CMK (cell line): ENCODE measurements around the gene BRICD5.

Source experiments
- DNase-seq: peaks from one replicate; pipeline ENCODE4 v3.0.0-alpha.2; 2010; ENCODE audit warnings: low read depth

BRICD5 gene

GRCh38 chr16:2237493-2238149, 27.0 kb upstream of the BRICD5 start:
- no peak for DNase-seq

GRCh38 chr16:2237102-2237482, 26.4 kb upstream of the BRICD5 start:
- DNase-seq = no peak

DNA sequence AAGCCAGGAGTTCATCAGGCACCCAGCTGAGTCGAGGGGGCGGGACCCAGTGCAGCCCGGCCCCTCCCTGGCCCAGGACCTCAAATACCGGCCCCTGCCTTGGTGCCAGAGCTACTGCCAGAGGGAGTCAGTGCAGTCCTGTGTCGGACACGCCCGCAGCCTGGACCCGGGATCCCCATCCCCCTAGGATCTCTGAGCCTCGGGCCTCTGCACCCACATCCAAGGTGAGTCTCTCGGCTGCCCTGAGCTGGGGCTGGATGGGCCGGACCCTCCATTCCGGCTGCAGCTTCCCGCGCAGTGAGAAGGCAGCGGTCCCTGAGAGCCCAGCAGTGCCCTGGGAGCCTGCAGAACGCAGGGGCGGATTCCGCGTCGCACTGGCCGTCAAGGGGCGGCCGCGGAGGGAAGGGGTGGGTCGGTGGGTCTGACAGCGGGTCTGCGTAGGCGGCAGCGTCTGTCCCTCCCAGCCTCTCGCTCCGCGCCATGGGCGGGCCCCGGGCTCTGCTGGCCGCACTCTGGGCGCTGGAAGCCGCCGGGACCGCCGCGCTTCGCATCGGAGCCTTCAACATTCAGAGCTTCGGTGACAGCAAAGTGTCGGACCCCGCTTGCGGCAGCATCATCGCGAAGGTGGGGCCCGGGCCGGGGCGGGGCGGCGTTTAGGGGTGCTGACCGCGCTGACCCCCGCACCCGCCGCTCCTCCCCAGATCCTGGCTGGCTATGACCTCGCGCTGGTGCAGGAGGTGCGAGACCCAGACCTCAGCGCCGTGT, 25.9 kb upstream of the BRICD5 start, which contains the start of gene DNASE1L2:
DNASE1L2 (plus strand) TSS at position 108 of the 765 bp plus-strand sequence; CDS start at position 481, 373 bp downstream.
- DNase-seq = no peak

GRCh38 chr16:2235695-2236336, 25.2 kb upstream of the BRICD5 start:
- DNase-seq = no peak

- DNase-seq = no peak
These were observed 24.6 kb upstream of the BRICD5 start for GRCh38 chr16:2235234-2235651.

DNA sequence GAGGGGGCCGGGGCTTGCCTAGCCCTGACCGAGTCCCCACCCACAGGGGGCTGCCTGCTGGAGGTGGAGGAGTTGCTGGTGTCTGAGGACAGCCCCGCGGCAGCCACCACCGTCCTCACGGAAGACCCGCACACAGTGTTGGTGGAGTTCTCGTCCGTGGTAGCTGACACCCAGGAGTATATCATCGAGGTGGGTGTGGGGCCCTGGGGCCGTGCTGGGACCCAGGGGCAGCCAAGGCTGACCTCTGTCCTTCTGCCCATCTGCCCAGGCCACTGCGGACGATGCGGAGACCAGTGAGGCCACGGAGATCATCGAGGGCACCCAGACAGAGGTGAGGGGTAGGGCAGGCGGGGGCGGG, 24.1 kb upstream of the BRICD5 start:
- no peak for DNase-seq

DNA sequence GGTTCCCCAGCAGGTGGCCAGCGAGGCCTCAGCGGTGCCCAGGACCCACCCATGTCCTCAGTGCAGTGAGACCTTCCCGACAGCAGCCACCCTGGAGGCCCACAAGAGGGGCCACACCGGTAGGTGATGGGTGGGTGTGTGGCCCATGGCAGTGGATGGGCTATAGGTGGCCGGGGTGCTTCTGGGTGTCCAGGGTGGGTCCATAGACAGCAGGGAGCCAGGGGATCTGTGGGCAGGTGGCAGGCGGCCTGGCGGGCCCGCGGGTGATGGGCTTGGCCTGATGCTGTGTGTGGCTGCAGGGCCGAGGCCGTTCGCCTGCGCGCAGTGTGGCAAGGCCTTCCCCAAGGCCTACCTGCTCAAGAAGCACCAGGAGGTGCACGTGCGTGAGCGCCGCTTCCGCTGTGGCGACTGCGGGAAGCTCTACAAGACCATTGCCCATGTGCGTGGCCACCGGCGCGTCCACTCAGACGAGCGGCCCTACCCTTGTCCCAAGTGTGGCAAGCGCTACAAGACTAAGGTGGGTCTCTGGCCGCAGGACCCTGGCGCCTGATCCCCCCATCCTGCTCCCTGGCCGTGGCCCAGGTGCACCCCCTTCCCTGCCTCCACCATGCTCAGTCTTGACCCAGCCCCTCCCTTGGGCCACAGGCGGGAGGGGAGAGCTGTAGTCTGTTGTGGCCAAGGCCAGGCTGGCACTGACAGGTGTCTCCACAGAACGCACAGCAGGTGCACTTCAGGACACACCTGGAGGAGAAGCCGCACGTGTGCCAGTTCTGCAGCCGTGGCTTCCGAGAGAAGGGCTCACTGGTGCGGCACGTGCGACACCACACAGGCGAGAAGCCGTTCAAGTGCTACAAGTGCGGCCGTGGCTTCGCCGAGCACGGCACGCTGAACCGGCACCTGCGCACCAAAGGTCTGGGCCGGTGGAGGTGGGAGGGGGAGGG, 23.5 kb upstream of the BRICD5 start:
- DNase-seq = no peak

GRCh38 chr16:2233046-2233775, 22.5 kb upstream of the BRICD5 start:
- DNase-seq = no peak

GRCh38 chr16:2232094-2232990, 21.7 kb upstream of the BRICD5 start:
- DNase-seq = no peak

GRCh38 chr16:2231016-2231931, 20.6 kb upstream of the BRICD5 start:
- no peak for DNase-seq

DNA sequence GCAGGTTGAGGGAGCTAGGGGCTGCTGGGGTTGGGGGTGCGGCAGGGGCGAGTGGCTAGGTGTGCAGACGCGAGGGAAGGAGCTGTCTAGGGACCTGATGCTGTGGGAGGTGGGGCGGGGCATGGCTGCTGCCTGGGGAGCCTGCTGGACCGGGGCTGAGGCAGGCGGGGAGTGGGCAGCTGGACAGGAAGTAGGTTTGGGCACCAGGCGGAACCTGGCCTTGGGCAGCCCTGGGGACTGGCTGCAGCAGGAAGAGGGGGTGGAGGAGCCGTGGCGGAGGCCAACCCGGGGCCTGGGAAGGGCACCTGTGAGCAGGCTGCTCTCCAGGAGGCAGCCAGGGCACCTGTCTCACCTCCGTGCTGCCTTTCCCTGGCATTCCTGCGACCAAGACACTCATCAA, 19.7 kb upstream of the BRICD5 start:
- no peak for DNase-seq

- no peak for DNase-seq
These were observed 19.1 kb upstream of the BRICD5 start for GRCh38 chr16:2229632-2230250.

- no peak for DNase-seq
These were observed 18.4 kb upstream of the BRICD5 start for GRCh38 chr16:2229091-2229490.

DNA sequence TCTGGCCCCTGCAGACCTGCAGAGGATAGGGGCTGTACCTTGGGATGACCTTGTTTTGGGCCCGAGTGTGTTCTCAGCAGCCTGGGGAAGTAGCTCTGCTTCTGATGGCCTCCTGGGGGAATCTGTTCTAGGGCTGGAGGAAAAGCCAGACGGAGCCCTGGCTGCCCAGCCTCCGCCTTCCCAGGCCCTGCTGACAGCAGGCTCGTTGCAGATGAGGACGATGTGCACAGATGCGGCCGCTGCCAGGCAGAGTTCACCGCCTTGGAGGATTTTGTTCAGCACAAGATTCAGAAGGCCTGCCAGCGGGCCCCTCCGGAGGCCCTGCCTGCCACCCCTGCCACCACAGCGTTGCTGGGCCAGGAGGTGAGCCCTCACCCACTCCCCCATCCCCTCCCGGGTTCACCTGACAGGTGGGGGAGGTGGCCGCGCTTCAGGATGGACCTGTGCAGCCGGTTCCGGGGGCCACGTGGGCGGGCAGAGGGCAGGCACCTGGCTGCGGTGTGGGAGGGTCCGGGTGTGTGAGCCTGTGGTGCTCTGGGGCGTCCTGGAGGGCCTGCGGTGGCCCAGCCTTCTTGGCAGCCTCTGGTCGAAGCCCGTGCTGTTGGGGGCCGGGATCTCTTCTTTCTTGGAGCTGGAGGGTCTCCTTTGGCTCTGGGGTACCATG, 17.6 kb upstream of the BRICD5 start:
- DNase-seq = no peak

GRCh38 chr16:2226918-2227317, 16.3 kb upstream of the BRICD5 start:
- no peak for DNase-seq

DNA sequence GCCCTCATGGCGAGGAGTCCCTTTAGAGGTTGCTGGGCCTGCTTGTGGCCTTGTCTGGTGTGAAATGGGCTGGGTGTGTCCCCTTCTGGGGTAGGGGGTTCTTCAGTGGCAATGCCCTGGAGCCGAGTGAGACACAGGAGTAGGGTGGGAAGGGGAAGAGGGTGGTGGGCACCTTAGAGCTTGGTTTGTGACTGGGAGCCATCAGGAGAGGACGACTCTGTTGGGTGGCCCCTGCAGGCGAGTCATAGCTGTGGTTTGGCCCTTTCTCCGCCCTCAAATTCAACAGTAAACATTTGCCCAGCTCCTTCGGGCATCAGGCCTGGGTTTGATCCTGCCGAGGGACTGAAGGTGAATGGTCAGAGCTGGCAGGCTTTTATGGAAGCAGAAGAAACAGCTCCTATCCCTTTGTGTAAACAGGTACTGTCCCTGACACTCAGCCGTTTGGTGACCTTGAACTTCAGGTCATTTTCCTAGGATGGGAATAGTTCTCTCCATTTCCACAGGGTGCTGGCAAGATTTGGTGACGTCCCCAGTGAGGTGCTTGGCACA, 15.7 kb upstream of the BRICD5 start:
- DNase-seq = no peak

DNA sequence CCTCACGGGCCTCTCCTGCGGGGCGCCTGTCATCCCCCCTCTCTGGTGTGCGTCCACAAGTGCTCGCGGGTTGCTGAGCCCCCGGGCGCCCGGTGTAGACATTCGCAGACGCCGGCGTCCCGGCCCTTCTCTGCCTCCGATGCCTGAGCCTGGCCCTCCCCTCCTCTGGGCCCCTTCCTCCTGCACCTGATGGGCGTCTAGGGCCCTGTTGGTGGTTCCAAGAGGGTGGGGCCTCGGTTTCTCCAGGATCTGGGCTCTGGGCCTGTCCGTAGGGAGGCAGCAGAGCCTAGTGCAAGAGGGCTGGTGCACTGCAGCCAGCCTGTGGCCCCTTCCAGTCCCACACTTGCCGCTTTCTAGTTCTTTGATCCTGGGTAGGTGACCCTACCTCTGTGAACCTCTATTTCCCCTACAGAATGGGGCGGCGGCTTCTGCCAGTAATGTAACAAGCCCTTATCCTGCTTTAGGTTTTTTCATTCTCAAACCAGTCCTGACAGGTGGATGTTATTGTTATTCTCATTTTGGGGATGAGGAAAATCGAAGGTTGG, 13.4 kb upstream of the BRICD5 start:
- DNase-seq = no peak
